A673 (cell line): ENCODE measurements around the gene METTL4.

Experiments used
- EZH2 ChIP-seq: fragments of 200-600 bp; sonication (generic); IDR thresholded peaks from 2 replicates; pipeline ENCODE4 v1.6.1; 2017; ENCODE audit warnings: borderline replicate concordance, low read depth, mild to moderate bottlenecking, mixed read lengths, antibody characterized with exemption, low read length; ENCODE audit not compliant: poor library complexity, severe bottlenecking
- TF ChIP-seq, protein P1 (sequence below): fragments of 300-800, 200-600 bp; sonication (generic); conservative IDR thresholded peaks from 2 replicates; pipeline ENCODE4 v1.5.1; 2017; ENCODE audit warnings: low read depth, mild to moderate bottlenecking, antibody characterized with exemption, low read length, moderate library complexity, mixed read lengths

DNA sequence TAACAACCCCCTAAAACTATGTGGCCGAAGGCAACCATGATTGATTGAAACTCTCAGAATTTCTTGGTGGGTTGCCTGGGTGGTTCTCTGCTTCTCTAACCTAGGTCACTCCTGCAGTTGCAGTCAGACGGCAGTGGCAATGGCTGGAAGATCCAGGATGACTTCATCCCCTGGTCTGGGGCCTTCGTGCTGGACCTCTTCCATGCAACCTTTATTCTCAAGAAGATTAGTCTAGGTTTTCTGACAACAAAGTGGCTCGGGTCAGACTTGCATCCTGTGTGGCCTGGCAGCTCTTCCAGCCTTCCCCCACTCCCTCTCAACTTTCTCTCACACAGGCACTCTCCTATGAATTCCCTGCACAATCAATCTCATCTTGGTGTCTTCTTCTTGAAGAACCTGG, 76.4 kb downstream of the METTL4 start:
- TF ChIP-seq, protein P1, sequence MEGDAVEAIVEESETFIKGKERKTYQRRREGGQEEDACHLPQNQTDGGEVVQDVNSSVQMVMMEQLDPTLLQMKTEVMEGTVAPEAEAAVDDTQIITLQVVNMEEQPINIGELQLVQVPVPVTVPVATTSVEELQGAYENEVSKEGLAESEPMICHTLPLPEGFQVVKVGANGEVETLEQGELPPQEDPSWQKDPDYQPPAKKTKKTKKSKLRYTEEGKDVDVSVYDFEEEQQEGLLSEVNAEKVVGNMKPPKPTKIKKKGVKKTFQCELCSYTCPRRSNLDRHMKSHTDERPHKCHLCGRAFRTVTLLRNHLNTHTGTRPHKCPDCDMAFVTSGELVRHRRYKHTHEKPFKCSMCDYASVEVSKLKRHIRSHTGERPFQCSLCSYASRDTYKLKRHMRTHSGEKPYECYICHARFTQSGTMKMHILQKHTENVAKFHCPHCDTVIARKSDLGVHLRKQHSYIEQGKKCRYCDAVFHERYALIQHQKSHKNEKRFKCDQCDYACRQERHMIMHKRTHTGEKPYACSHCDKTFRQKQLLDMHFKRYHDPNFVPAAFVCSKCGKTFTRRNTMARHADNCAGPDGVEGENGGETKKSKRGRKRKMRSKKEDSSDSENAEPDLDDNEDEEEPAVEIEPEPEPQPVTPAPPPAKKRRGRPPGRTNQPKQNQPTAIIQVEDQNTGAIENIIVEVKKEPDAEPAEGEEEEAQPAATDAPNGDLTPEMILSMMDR, result no peak
- TF ChIP-seq EZH2, result no peak
